GM11168 (cell line): ENCODE data around the gene ARMC5.
"Not testable (repeated sequence)": the region's sequence is repeated elsewhere in the genome, so short reads cannot be mapped to it uniquely, and the experiment has no call there.

ENCODE experiments used
- in situ Hi-C: fragments of 300-500 bp; cut with MboI; formaldehyde crosslinking; loops from one replicate; pipeline ENCODE4 v1.12.0; 2022; ENCODE audit warnings: low sequenced_read_pairs; ENCODE audit not compliant: unreplicated experiment

Gene ARMC5, protein sequence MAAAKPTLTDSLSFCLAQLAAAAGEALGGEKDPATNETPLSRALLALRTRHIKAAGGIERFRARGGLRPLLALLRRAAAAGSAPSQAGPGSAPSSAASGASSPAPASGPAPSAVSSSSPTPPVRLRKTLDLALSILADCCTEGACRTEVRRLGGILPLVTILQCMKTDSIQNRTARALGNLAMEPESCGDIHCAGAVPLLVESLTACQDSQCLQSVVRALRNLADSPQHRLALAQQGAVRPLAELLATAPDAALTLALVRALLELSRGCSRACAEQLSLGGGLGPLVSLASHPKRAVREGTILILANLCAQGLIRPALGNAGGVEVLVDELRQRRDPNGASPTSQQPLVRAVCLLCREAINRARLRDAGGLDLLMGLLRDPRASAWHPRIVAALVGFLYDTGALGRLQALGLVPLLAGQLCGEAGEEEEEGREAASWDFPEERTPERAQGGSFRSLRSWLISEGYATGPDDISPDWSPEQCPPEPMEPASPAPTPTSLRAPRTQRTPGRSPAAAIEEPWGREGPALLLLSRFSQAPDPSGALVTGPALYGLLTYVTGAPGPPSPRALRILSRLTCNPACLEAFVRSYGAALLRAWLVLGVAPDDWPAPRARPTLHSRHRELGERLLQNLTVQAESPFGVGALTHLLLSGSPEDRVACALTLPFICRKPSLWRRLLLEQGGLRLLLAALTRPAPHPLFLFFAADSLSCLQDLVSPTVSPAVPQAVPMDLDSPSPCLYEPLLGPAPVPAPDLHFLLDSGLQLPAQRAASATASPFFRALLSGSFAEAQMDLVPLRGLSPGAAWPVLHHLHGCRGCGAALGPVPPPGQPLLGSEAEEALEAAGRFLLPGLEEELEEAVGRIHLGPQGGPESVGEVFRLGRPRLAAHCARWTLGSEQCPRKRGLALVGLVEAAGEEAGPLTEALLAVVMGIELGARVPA

DNA sequence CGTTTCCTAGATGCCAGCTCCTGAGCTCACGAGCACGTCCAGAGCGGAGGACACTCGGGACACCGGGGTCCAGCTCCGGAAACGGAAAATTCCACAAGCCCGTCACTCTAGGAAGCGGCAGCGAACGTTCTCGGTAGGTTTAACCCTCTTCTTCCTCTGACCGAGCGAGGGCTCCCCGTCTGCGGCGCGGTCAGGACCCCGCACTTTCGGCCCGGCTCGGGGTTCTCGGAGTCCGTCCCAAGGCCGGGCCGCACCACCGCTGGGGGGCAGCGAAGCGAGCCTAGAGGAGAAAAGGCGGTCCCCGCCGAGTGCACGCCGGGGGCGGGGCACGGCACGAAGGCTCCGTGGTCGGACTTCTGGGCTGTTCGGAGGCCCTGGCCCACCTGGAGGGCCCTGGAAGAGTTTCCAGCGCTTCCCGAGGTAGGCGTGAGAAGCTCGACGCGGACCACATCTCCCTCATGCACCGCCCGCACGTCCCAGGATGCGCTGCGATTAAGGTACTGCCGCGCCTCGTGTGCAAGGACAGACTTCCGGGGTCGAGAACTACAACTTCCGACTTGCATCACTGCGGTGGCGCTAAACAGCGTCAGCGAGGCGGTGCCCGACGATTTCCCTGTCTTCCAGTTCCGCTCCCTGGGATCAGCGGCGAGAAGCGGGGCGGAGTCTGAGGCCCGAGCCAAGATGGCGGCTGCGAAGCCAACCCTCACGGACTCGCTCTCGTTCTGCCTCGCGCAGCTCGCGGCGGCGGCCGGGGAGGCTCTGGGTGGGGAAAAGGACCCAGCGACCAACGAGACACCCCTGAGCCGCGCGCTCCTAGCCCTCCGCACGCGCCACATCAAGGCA, at the start of gene ARMC5:
ARMC5 (plus strand) TSS at position 658 of the 843 bp plus-strand sequence; CDS start at position 682, 24 bp downstream.
- in situ Hi-C loops, result no loop called here

DNA sequence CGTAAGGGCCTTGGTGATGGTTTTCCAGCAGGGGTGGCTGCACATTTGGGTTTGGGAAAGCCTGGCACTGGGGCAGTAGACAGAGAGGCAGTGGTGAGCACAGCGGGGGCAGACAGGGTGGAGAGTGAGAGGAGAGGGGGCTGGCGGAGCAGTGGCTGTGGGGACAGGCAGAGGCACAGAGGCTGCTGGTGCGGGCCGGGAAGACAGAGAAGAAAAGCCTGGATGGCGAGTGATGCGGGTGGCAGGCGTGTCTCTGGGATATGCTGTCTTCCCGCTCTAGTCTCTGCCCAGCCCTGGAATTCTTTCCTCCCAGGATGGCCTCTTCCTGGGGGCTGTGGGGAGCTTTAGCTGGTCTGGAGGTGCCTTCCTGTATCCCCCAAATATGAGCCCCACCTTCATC, 49.2 kb upstream of the ARMC5 start:
- in situ Hi-C loops, result no loop called here

DNA sequence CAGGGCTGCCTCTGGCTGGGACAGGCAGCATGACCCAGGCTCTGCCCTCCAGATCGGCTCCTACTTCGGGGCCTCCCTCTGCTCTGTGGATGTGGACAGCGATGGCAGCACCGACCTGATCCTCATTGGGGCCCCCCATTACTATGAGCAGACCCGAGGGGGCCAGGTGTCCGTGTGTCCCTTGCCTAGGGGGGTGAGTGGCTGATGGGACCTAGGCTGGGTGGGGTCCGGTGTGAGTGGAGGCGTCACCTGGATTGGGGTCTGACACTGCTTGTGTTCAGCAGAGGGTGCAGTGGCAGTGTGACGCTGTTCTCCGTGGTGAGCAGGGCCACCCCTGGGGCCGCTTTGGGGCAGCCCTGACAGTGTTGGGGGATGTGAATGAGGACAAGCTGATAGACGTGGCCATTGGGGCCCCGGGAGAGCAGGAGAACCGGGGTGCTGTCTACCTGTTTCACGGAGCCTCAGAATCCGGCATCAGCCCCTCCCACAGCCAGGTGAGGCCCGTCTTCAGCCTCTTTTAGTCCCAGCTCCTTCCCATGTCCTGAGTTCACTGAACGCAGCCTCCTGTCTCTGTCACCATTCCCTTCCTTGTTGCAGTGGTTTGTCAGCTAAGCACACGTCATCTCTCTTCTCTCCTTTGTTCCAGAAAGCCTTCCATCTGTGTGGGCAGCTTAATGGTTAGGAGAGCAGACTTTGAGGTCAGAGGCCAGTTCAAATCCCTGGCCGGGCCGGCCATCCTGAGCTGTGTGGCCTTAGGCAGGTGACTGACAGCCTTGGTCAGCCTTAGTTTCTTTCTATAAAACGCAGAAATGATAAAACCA, 48.1 kb upstream of the ARMC5 start:
- in situ Hi-C loops, result no loop called here

DNA sequence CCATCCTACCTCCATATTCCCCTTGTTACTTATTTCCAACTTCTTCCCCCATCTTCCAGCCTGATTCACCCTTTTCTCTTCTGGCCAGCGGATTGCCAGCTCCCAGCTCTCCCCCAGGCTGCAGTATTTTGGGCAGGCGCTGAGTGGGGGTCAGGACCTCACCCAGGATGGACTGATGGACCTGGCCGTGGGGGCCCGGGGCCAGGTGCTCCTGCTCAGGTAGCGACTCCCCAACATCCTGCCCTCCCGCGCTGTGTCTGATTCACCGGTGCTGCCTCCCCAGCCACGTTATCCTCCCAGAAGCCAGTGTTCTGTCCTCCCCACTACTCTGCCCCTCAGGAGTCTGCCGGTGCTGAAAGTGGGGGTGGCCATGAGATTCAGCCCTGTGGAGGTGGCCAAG, 46.6 kb upstream of the ARMC5 start:
- in situ Hi-C loops, result no loop called here

DNA sequence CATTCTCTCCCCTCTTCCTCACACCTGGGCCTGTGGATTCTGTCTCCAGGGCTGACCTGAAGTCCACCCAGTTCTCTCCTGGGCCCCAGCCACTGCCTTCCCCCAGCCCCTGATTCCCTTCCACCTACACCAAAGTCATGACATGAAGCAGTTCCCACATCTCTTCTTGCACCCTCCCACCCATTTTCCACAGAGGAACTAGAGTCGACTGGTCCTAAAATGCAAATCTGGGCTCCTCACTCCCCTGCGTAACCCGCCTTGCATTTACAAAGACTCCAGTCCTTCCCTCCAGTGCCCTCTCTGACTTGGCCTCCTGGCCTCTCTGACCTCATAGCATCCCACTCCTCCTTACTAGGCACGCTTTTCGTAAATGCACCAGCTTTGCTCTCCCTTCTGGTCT, 45.9 kb upstream of the ARMC5 start:
- in situ Hi-C loops, result no loop called here

DNA sequence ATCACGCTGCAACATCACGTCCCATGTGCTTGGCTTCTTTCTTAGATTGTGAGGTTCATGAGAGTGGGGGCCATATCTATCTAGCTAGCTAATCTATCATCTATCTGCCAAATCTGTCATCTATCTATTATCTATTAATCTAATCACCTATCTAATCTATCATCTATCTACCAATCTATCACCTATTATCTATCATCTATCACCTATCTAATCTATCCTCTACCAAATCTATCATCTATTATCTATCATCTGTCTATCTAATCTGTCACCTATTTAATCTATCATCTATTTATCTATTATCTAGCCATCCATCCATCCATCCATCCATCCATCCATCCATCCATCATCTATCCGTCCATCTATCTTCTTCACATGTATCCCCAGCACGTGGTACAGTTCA, 45.4 kb upstream of the ARMC5 start:
- in situ Hi-C loops, result no loop called here

DNA sequence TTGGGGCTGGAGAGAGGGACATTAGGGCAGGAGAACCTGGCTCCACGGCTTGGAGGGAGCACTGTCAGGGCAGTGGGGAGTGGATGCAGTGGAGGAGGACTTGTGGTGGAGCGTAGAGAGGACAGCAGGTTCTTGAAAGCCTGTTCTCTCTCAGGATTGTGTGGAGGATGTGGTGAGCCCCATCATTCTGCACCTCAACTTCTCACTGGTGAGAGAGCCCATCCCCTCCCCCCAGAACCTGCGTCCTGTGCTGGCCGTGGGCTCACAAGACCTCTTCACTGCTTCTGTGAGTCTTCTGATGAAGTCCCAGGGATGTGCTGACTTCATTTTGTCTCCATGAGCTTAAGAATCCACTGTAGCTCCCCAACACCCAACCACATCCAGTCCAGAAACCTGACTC, 44.6 kb upstream of the ARMC5 start:
- in situ Hi-C loops, result no loop called here

DNA sequence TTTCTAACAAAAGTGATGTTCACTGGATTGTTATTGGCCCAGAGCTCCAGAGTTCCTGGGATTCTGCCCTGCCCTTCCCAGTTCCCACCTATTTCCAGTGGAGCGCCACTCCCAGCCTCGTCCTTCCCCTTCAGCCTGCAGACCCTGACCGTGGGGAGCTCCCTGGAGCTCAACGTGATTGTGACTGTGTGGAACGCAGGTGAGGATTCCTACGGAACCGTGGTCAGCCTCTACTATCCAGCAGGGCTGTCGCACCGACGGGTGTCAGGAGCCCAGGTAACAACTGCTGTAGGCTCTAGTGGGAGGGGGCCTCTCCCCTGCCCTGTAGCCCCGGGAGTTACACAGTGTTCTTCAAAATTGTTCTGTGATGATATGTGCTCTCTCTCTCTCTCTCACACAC, 42.9 kb upstream of the ARMC5 start:
- in situ Hi-C loops, result no loop called here

DNA sequence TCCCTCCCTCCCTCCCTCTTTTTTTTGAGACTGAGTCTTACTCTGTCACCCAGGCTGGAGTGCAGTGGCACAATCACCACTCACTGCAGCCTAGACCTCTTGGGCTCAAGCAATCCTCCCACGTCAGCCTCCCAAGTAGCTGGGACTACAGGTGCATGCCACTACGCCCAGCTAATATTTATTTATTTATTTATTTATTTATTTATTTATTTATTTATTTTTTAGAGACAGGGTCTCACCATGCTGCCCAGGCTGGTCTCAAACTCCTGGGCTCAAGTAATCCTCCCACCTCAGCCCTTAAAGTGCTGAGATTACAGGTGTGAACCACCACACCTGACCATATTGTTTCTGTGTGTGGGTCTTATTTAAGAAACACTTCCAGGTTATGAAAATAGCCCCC, 42.3 kb upstream of the ARMC5 start:
- in situ Hi-C loops, result not testable (repeated sequence)

DNA sequence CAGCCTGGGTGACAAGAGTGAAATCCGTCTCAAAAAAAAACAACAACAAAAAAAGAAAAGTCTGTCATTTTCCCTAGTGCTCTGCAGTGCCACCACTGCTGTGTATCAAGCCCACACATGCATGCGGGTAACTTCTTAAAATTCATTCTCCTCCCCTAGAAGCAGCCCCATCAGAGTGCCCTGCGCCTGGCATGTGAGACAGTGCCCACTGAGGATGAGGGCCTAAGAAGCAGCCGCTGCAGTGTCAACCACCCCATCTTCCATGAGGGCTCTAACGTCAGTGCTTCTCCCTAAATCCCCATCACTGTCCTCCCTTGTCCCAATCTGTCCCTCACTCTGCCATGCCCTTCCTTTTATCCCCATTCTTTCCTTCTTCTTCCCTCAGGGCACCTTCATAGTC, 41.4 kb upstream of the ARMC5 start:
- in situ Hi-C loops, result no loop called here

DNA sequence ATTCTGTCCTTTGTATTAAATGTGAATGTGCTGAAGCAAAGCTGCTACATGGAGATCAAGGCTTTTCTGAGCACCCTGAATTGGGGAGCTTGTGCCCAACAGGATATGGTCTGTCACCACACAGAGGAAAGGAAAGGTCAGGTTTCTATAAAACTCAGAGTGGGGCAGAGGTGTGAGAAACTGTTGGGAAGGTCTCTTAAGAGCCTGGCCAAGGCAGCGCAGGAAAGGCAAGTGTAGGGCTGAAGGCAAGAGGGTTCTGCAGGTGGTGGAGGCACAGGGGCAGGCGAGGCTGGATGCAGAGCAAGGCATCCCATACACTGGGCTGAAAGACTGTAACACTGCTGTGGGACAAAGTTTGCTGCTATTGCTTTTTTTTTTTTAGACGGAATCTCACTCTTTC, 39.3 kb upstream of the ARMC5 start:
- in situ Hi-C loops, result no loop called here

DNA sequence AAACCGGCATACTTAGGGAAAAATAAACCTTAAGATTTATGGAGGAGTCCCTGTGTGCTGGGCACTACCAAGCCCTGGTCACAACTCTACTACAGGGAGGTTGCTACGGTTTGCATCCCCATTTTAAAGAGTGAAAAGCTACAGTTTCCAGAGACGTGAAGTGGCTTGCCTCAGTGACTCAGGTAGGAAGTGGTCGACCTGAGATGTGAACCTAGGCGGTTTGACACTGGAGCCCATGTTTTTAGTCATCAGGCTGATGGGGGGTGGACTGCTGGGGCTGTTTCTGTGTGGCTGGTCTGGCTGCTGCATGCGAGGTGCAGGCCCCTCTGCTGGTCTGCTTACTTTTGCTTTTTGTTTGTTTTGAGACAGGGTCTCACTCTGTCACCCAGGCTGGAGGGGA, 37.7 kb upstream of the ARMC5 start:
- in situ Hi-C loops, result no loop called here

DNA sequence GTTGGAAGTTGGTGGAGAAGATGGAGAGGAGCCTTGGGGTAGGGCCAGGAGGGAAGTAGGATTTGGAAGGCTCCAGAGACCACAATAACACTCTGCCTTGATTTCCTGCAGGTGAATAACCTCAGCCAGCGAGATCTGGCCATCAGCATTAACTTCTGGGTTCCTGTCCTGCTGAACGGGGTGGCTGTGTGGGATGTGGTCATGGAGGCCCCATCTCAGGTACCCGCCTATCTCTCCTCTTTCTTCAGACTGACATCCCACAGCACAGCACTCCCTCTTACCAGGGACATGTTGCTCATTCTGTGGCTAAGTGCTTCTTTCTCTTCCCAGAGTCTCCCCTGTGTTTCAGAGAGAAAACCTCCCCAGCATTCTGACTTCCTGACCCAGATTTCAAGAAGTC, 36.1 kb upstream of the ARMC5 start:
- in situ Hi-C loops, result no loop called here

DNA sequence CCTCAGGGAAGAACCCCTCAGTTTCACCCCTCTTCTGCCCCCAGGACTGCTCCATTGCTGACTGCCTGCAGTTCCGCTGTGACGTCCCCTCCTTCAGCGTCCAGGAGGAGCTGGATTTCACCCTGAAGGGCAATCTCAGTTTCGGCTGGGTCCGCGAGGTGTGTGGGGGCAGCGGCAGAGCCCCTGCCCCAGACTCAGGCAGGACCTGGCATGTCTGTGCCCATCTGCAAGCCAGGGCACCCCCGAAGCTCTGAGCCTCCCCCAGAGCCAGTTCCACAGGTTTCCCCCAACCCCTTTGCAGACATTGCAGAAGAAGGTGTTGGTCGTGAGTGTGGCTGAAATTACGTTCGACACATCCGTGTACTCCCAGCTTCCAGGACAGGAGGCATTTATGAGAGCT, 35.5 kb upstream of the ARMC5 start:
- in situ Hi-C loops, result no loop called here

DNA sequence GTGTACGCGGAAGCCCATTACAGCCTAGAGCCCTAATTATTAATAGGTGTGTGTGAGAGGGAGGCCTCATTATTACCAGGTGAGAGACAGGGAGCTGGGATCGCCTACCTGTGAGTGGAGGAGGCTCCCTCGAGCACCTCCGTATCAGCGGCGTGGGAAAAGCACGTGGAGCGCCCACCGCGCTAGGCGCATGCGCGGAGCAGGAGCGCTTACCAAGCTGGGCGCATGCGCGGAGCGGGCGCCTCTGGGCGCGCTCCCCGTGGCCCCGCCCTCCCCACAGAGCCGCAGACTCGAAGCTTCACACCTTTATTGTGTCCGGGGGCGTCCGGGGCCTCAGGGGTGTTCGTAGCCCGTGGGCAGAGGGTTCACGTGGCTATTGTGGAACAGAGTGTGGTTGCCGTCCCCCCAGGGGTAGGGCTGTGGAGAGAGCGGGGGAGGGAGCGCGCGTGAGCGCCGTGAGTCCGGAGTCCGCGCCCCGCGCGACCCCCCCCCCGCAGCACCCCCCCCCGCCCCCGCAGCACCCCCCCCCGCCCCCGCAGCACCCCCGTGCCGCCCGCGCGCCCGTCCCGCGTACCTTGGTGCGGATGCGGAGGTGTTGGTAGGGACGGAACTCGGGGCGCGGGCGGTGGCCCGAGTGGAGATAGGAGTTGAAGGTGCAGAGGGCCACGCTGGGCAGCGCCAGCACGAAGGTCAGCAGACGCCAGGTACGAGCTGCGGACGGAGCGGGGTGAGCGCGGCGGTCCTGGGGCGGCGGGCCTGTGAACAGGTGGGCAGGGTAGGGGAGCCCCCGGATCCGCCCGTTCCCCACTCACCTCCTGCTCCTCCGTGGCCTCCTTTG, 31.6 kb upstream of the ARMC5 start:
- in situ Hi-C loops, result loop anchor here (25.0 kb wide), 1 partner anchor 440 kb away; the partner anchor contains the start of gene HSD3B7

DNA sequence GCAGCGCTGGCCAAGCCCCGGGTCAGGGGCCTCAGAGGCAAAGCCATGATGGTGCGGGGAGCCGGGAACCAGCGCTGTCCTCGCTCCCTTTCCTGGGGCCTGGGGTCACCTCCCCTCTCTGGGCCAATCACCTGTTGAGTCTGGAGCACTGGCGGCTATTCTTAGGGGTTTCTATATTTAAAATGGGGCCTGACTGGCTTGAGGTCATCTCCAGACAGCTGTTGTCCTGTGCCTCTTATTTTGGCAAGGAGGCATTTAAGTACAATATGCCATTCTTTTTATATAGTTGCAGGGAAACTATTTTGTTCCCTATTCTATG, 31.1 kb upstream of the ARMC5 start, which contains the start of gene COX6A2:
COX6A2 (minus strand) TSS at position 82 of the 319 bp plus-strand sequence; CDS start at position 47, 35 bp downstream.
- in situ Hi-C loops, result loop anchor here (25.0 kb wide), 1 partner anchor 441 kb away; the partner anchor contains the start of gene HSD3B7

DNA sequence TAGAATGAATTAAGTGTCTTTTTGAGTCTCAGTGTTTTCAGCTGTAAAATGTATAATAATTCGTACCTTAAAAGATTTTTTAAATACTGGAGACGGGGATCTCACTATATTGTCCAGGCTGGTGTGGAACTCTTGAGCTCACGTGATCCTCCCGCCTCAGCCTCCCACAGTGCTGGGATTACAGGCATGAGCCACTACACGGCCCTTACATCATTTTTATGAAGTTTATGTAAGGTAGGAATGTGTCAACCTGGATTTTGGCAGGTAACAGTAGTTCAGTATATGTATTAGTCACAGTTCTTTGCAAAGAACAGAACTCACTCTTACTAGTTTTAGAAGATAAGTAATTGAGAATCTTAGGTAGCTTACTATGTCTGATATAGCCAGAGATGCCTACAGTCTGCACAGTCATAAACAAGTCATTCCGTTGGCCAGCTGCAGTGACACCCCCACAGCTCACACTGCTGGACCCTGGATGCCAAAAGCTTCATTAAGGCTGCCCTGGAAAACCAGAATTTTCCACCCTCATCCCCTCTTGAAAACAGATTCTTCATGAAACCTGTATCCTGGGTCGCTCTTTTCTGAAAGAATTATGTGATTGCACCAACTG, 30.6 kb upstream of the ARMC5 start:
- in situ Hi-C loops, result loop anchor here (25.0 kb wide), 1 partner anchor 441 kb away; the partner anchor contains the start of gene HSD3B7

DNA sequence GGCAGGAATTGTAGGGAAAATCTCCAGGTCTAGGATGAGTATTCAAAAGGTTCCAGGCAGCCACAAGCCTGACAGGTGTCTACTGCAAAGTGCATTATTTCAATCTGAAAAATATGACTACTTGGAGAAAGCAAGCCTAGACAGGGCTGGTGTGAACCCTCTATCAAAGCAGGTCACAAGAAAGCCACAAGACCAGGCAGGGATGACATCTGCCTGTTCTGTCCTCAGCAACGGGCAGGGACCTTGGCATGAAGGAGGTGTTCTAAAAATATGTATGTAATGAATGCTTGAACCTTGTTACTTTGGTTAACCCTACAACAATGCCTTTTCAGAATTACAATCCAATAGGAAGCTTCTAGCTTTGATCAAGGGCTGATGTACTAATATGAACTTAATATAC, 30.0 kb upstream of the ARMC5 start:
- in situ Hi-C loops, result loop anchor here (25.0 kb wide), 1 partner anchor 442 kb away; the partner anchor contains the start of gene HSD3B7
